ENCODE data around the gene HORMAD2. TPM values are rescaled to one million over a fixed set of nuclear protein-coding genes. Genes with fewer than 3 reads are reported as not detected.

The HORMAD2 gene
- total and polyA plus RNA-seq, 4 donors: 0.02 to 0.46 TPM; not detected in 2

GRCh38 chr22:30210235-30210909 is 130.1 kb downstream of the HORMAD2 start:
- Histone ChIP-seq H3K4me1 (ENCODE audit: control insufficient read depth in 5 of 5, insufficient read depth in 5 of 5, low read length in 5 of 5) (peaks cover 0 to 27% (median 16%) of the 10 kb centered on the region in 5 donors), H3K9ac (ENCODE audit: insufficient read depth in 1 of 2, low read length in 2 of 2) (no peak overlapping the region), H3K27me3 (ENCODE audit: control insufficient read depth in 3 of 3, insufficient read depth in 3 of 3, low read length in 2 of 3) (no peaks in the 10 kb centered on the region), H3K4me3 (no peak overlapping the region), H3K36me3 (ENCODE audit: control insufficient read depth in 4 of 4, insufficient read depth in 4 of 4, low read length in 4 of 4) (no peaks in the 10 kb centered on the region), H3K27ac (ENCODE audit: low read depth in 1 of 2, low read length in 1 of 2) (no peak overlapping the region), H3K9me3 (ENCODE audit: control insufficient read depth in 4 of 4, insufficient read depth in 3 of 4, low read length in 3 of 4) (no peaks in the 10 kb centered on the region)
- 88 to 90% methylated on average over 19 of the region's 19 CpGs for WGBS, 2 donors
- ATAC-seq (ENCODE audit: insufficient read depth, low FRiP score) (no peak), DNase-seq (no peak)
- no peak for TF ChIP-seq CTCF (IDR thresholded peaks at IDR 0.05; ENCODE audit: control extremely low read depth, extremely low read depth)

- TF ChIP-seq CTCF (IDR thresholded peaks at IDR 0.05; ENCODE audit: control extremely low read depth, extremely low read depth): no peak
- ATAC-seq (ENCODE audit: insufficient read depth, low FRiP score): no peak
- no peak overlapping the region for H3K9ac ChIP-seq (ENCODE audit: insufficient read depth in 1 of 2, low read length in 2 of 2)
- H3K9me3 ChIP-seq (ENCODE audit: control insufficient read depth in 4 of 4, insufficient read depth in 3 of 4, low read length in 3 of 4): no peaks in the 10 kb centered on the region
- peaks cover 0 to 20% (median 16%) of the 10 kb centered on the region in 5 donors for H3K4me1 ChIP-seq (ENCODE audit: control insufficient read depth in 5 of 5, insufficient read depth in 5 of 5, low read length in 5 of 5)
- DNase-seq: no peak
- H3K4me3 ChIP-seq: no peak overlapping the region
- H3K36me3 ChIP-seq (ENCODE audit: control insufficient read depth in 4 of 4, insufficient read depth in 4 of 4, low read length in 4 of 4): no peaks in the 10 kb centered on the region
- WGBS, 2 donors: 91 to 93% methylated on average over 18 of the region's 18 CpGs
- H3K27me3 ChIP-seq (ENCODE audit: control insufficient read depth in 3 of 3, insufficient read depth in 3 of 3, low read length in 2 of 3): peaks cover 0 to 5% (median 0%) of the 10 kb centered on the region in 3 donors
- H3K27ac ChIP-seq (ENCODE audit: low read depth in 1 of 2, low read length in 1 of 2): no peak overlapping the region
These were observed 131.0 kb downstream of the HORMAD2 start for GRCh38 chr22:30211124-30211820.

GRCh38 chr22:30212363-30212995 is 132.2 kb downstream of the HORMAD2 start:
- WGBS, 2 donors: 37 to 48% methylated on average over 5 of the region's 5 CpGs
- TF ChIP-seq CTCF (IDR thresholded peaks at IDR 0.05; ENCODE audit: control extremely low read depth, extremely low read depth): no peak
- Histone ChIP-seq H3K9ac (ENCODE audit: insufficient read depth in 1 of 2, low read length in 2 of 2) (no peak overlapping the region), H3K4me1 (ENCODE audit: control insufficient read depth in 5 of 5, insufficient read depth in 5 of 5, low read length in 5 of 5) (peaks cover 0 to 20% (median 13%) of the 10 kb centered on the region in 5 donors), H3K36me3 (ENCODE audit: control insufficient read depth in 4 of 4, insufficient read depth in 4 of 4, low read length in 4 of 4) (no peaks in the 10 kb centered on the region), H3K27me3 (ENCODE audit: control insufficient read depth in 3 of 3, insufficient read depth in 3 of 3, low read length in 2 of 3) (peaks cover 0 to 5% (median 0%) of the 10 kb centered on the region in 3 donors), H3K27ac (ENCODE audit: low read depth in 1 of 2, low read length in 1 of 2) (peak overlapping the region in 1 of 2 donors; percentile 82), H3K9me3 (ENCODE audit: control insufficient read depth in 4 of 4, insufficient read depth in 3 of 4, low read length in 3 of 4) (no peaks in the 10 kb centered on the region), H3K4me3 (no peak overlapping the region)
- peak; percentile 83 for ATAC-seq (ENCODE audit: insufficient read depth, low FRiP score)
- no peak for DNase-seq
